HL-60 (cell line): ENCODE data around the gene PAQR5.

ENCODE experiments used
- CTCF ChIP-seq: IDR thresholded peaks from one replicate; pipeline ENCODE4 v1.5.1; 2011; ENCODE audit warnings: low read length, control low read depth, inconsistent platforms; ENCODE audit not compliant: insufficient read depth
- POLR2AphosphoS5 ChIP-seq: IDR thresholded peaks from 2 replicates; pipeline ENCODE4 v1.6.1; 2012; ENCODE audit warnings: low read depth

- no peak for TF ChIP-seq CTCF
- TF ChIP-seq POLR2AphosphoS5, result no peak
These were observed 152.4 kb downstream of the PAQR5 start for GRCh38 chr15:69450968-69451695.
